OCI-LY1 (cell line): ENCODE data around the gene IL17RB.

Experiments used
- H2AFZ ChIP-seq: fragments of 200-600 bp; sonication (generic), shearing (Covaris generic); 2 replicates; pipeline ENCODE4 v1.6.0; 2014; ENCODE audit warnings: antibody characterized with exemption, mild to moderate bottlenecking, low read length
- H3F3A ChIP-seq: fragments of 200-600 bp; sonication (generic), shearing (Covaris generic); 2 replicates; pipeline ENCODE4 v1.6.0; 2014; ENCODE audit warnings: mild to moderate bottlenecking, antibody characterized with exemption, low read length, moderate library complexity; ENCODE audit not compliant: insufficient read depth
- H3K27ac ChIP-seq: fragments of 200-600 bp; sonication (generic); 2 replicates; pipeline ENCODE4 v1.5.1; 2014; ENCODE audit warnings: low read length, mixed run types, mild to moderate bottlenecking, low read depth; ENCODE audit not compliant: poor library complexity, severe bottlenecking
- H3K27me3 ChIP-seq: fragments of 200-600 bp; sonication (generic); 2 replicates; pipeline ENCODE4 v1.6.0; 2014; ENCODE audit warnings: antibody characterized with exemption, mild to moderate bottlenecking, low read length, moderate library complexity; ENCODE audit not compliant: insufficient read depth
- H3K36me3 ChIP-seq: fragments of 200-600 bp; sonication (generic); 2 replicates; pipeline ENCODE4 v1.6.1; 2014; ENCODE audit warnings: mild to moderate bottlenecking, antibody characterized with exemption, low read length, moderate library complexity, mixed read lengths; ENCODE audit not compliant: insufficient read depth
- H3K4me1 ChIP-seq: fragments of 200-600 bp; sonication (generic); 2 replicates; pipeline ENCODE4 v1.5.1; 2014; ENCODE audit warnings: mild to moderate bottlenecking, low read length, moderate library complexity; ENCODE audit not compliant: insufficient read depth, severe bottlenecking
- H3K4me2 ChIP-seq: fragments of 200-600 bp; sonication (generic), shearing (Covaris generic); 2 replicates; pipeline ENCODE4 v1.6.1; 2014; ENCODE audit warnings: low read length
- H3K4me3 ChIP-seq: fragments of 200-600 bp; sonication (generic); 2 replicates; pipeline ENCODE4 v1.5.1; 2014; ENCODE audit warnings: low read length, low read depth, mild to moderate bottlenecking, mixed read lengths; ENCODE audit not compliant: poor library complexity, severe bottlenecking
- H3K79me2 ChIP-seq: fragments of 200-600 bp; shearing (Covaris generic); 2 replicates; pipeline ENCODE4 v1.6.1; 2016; ENCODE audit warnings: mixed run types, low read length, mixed read lengths; ENCODE audit not compliant: insufficient read depth
- H3K9ac ChIP-seq: fragments of 200-600 bp; sonication (generic), shearing (Covaris generic); 2 replicates; pipeline ENCODE4 v1.6.1; 2014; ENCODE audit warnings: mild to moderate bottlenecking, low read length, mixed read lengths
- H3K9me2 ChIP-seq: fragments of 200-600 bp; sonication (generic), shearing (Covaris generic); 2 replicates; pipeline ENCODE4 v1.6.1; 2014; ENCODE audit warnings: low read depth, mild to moderate bottlenecking, low read length, mixed read lengths
- H3K9me3 ChIP-seq: fragments of 200-600 bp; shearing (Covaris generic); 2 replicates; pipeline ENCODE4 v1.6.1; 2014; ENCODE audit warnings: low read length, mixed read lengths
- H4K20me1 ChIP-seq: fragments of 200-600 bp; sonication (generic), shearing (Covaris generic); 2 replicates; pipeline ENCODE4 v1.6.0; 2016; ENCODE audit warnings: mild to moderate bottlenecking, low read length; ENCODE audit not compliant: insufficient read depth
- CTCF ChIP-seq: fragments of 200-600 bp; sonication (generic), shearing (Covaris generic); IDR thresholded peaks from 2 replicates; pipeline ENCODE4 v1.5.1; 2017; ENCODE audit warnings: mild to moderate bottlenecking, antibody characterized with exemption, low read length, moderate library complexity, mixed read lengths
- EZH2 ChIP-seq: fragments of 200-600 bp; sonication (generic), shearing (Covaris generic); IDR thresholded peaks from 2 replicates; pipeline ENCODE4 v1.8.0; 2017; ENCODE audit warnings: borderline replicate concordance, mixed run types, mild to moderate bottlenecking, antibody characterized with exemption, low read length, moderate library complexity, mixed read lengths

Gene IL17RB

GRCh38 chr3:53803124-53803815 lies 43.1 kb upstream of the IL17RB start:
- no peak overlapping the region for H3K9ac ChIP-seq
- TF ChIP-seq CTCF = no peak
- TF ChIP-seq EZH2 = no peak
- H3K79me2 ChIP-seq = no peaks in the 10 kb centered on the region
- H3K27me3 ChIP-seq = no peaks in the 10 kb centered on the region
- H3F3A ChIP-seq = no peaks in the 10 kb centered on the region
- no peaks in the 10 kb centered on the region for H3K9me3 ChIP-seq
- H3K4me1 ChIP-seq = no peaks in the 10 kb centered on the region
- H3K36me3 ChIP-seq = no peaks in the 10 kb centered on the region
- no peak overlapping the region for H3K4me3 ChIP-seq
- no peak overlapping the region for H3K4me2 ChIP-seq
- H3K27ac ChIP-seq = no peak overlapping the region
- H2AFZ ChIP-seq = no peak overlapping the region
- no peaks in the 10 kb centered on the region for H3K9me2 ChIP-seq
- no peaks in the 10 kb centered on the region for H4K20me1 ChIP-seq

GRCh38 chr3:53803816-53804695 lies 42.3 kb upstream of the IL17RB start:
- Histone ChIP-seq H3K27ac (no peak overlapping the region), H3K27me3 (no peaks in the 10 kb centered on the region), H3K79me2 (no peaks in the 10 kb centered on the region), H3F3A (no peaks in the 10 kb centered on the region), H2AFZ (no peak overlapping the region), H3K9ac (no peak overlapping the region), H3K9me2 (no peaks in the 10 kb centered on the region), H3K9me3 (no peaks in the 10 kb centered on the region), H3K4me2 (no peak overlapping the region), H4K20me1 (no peaks in the 10 kb centered on the region), H3K4me1 (no peaks in the 10 kb centered on the region), H3K4me3 (no peak overlapping the region), H3K36me3 (no peaks in the 10 kb centered on the region)
- TF ChIP-seq CTCF = no peak
- no peak for TF ChIP-seq EZH2

GRCh38 chr3:53804697-53805462 lies 41.5 kb upstream of the IL17RB start:
- no peak overlapping the region for H3K4me2 ChIP-seq
- no peaks in the 10 kb centered on the region for H3F3A ChIP-seq
- no peaks in the 10 kb centered on the region for H3K9me2 ChIP-seq
- no peak overlapping the region for H2AFZ ChIP-seq
- H4K20me1 ChIP-seq = no peaks in the 10 kb centered on the region
- no peaks in the 10 kb centered on the region for H3K36me3 ChIP-seq
- no peak overlapping the region for H3K27ac ChIP-seq
- H3K4me3 ChIP-seq = no peak overlapping the region
- H3K9ac ChIP-seq = no peak overlapping the region
- H3K4me1 ChIP-seq = no peaks in the 10 kb centered on the region
- H3K27me3 ChIP-seq = no peaks in the 10 kb centered on the region
- no peaks in the 10 kb centered on the region for H3K9me3 ChIP-seq
- TF ChIP-seq EZH2 (no peak), CTCF (no peak)
- no peaks in the 10 kb centered on the region for H3K79me2 ChIP-seq
